GM19240 (cell line): ENCODE data around the gene C14orf132.

Experiments used
- DNase-seq: peaks from one replicate; pipeline ENCODE4 v3.0.0; 2011; ENCODE audit warnings: low spot score; ENCODE audit not compliant: insufficient read length

The C14orf132 gene

DNA sequence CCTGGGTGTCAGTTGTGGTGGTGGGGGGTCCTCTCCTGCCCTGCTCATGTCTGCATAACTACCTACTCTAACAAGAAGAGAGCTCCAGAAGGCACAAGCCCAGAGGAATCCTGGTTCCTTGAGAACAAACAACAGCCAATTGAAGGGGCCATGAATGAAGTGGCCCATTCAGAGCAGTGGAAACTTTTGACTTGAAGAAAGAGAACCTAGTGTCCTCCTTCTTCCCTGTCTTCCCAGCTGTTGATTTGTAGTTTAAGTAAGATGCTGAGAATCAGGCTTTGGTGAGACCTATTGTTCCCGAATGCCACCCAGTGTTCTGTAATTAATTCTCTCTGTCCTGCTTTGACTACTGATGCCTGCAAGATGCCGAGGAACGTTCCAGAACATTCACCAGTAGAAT is 79.2 kb downstream of the C14orf132 start:
- DNase-seq: no peak

- DNase-seq: no peak
Observed at GRCh38 chr14:96119947-96120346, 80.8 kb downstream of the C14orf132 start.

- DNase-seq: no peak
Observed at GRCh38 chr14:96120392-96120791, 81.2 kb downstream of the C14orf132 start.

GRCh38 chr14:96120941-96121340 is 81.8 kb downstream of the C14orf132 start:
- no peak for DNase-seq

DNA sequence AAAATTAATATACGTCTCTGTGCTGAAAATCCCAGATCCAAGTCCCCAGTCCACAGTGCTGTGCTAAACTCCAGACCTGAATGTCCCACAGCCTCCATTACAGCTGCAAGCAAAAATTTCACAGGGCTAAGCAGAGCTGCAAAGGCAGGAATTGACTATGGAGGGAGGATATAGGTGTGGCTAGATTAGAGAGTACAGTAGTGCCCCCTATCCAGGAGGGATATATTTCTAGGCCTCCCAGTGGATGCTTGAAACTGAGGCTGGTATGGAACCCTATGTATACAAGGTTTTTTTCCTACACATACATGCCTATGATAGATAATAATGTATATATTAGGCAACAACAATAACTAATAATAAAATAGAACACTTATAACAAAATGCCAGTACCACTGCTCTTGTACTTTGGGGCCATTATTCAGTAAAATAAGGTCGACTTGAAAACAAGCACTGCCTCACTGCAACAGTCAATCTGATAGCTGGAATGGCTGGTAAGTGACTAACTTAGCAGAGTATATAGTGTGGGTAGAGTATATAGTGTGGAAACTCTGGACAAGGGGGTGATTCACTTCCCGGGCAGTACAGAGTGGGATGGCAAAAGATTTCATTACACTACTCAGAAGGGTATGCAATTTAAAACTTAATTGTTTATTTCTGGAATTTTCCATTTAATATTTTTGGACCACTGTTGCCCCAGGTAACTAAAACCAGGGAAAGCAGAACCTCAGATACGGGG is 82.7 kb downstream of the C14orf132 start:
- no peak for DNase-seq

DNA sequence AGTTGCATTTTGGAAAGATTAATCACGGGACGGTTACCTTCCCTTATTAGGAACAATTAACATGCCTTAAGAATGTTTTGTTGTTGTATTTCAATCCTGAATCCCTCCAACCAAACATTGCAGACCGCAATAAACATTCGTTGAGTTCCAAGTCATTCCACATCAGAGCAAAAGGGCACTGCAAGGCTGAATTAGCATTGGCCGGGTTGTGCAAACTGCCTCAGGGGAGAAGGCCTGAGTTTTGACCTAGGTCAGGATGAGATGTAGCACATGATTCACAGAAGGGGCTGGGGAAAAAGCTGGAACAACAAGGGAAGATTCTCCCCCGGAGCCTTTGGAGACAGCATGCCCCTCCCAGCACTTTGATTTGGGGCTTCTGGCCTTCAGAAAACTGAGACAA is 83.3 kb downstream of the C14orf132 start:
- no peak for DNase-seq

- DNase-seq: no peak
Observed at GRCh38 chr14:96125536-96125935, 86.4 kb downstream of the C14orf132 start.

DNA sequence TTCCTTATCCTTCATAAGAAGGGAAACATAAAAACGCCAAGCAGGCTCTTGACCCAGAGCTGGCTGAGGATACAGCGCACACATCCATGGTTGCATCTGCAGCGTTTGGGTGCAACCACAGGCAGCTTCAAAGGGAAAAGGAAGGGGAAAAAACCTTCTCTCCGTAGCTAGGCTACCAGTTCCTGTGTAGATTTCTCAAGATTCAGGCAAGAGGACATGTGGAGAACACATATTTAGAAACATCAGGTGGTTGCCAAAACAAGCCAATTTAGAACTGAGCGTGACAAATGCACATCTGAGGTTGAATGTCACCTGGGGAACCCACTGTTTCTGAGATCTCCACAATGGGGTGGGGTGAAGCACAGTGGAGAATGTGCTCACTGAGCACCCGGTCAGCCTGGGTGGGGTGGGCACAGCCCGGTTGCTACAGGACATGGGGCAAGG is 87.2 kb downstream of the C14orf132 start:
- DNase-seq: no peak

GRCh38 chr14:96126783-96127271 is 87.7 kb downstream of the C14orf132 start:
- DNase-seq: no peak

- no peak for DNase-seq
Observed at GRCh38 chr14:96129128-96129736, 90.1 kb downstream of the C14orf132 start.

DNA sequence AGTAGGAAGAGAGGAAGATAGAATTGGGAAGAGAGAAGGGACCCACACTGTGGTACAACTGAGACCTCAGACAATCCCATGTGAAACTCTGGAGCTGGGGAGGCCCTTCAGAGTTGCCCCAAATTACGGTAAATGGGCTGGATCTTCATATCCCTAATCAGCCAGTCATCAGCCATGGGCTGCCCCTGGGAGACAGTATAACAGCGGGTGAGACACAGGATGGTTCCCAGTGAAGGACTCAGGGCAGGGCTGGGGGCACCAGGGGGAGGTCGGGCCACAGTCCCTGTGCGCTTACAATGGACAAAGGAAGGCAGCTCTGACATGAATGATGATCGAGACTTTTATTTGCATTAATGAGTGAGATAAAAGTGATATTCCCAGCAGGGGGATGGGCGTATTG is 91.2 kb downstream of the C14orf132 start:
- DNase-seq: no peak

DNA sequence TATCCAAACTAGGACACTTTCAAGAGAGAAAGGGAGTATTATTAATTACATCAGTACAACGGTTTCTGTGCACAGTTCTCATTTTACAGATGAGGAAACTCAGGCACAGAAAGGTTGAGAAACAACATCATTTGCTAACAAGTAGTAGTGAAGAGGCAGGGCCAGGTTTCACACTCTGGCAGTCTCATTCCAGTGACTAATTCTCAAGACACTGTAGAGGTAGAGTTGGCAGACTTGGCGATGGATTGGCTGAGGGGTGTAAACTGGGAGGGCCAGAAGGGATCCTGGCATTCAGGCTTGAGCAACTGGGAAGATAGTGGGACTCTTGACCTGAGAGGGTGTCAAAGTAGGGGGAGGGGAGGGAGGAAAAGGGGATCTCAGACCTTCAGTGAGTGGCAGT is 91.7 kb downstream of the C14orf132 start:
- no peak for DNase-seq

- DNase-seq: no peak
Observed at GRCh38 chr14:96131836-96132235, 92.7 kb downstream of the C14orf132 start.

GRCh38 chr14:96134508-96134907 is 95.3 kb downstream of the C14orf132 start:
- DNase-seq: no peak

- DNase-seq: no peak
Observed at GRCh38 chr14:96135285-96135684, 96.1 kb downstream of the C14orf132 start.

- DNase-seq: no peak
Observed at GRCh38 chr14:96136371-96137005, 97.3 kb downstream of the C14orf132 start.

DNA sequence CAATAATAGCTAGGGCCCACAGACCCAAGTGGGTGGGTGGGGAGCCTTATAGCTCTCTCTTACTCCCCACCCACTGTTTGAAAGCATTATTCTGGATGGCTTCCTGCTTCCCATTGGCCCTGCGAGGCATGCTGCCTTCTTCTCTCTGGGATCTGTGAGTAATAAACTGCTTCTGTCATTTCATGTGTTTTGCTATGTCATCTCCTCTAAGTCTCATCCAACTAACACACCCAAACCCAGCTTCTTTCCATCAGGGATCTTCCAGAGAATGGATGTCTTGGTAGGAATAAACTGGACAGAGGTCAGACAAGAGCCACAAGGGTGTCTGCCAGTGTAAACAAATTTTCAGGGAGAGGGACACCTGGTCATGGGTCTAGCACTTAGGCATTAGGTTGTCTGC is 99.1 kb downstream of the C14orf132 start:
- no peak for DNase-seq

DNA sequence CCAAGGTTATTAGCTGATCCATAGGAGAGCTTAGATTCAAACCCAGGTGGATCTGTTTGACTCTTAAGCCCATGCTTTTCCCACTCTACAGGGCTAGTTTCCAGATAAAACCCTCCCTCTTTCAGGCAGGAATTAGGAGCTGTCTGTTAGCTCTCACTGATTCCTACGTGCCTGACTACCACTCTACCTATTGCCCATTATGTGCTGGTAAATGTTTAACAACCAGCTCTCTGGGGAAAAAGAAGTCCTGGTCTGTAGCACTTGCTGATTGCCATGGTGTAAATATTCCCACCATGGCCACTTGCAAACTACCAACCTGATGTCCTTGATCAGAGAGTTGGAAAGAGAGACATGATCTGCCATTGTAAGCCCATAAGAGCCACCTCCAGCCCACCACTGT is 100.0 kb downstream of the C14orf132 start:
- no peak for DNase-seq

GRCh38 chr14:96139879-96140278 is 100.7 kb downstream of the C14orf132 start:
- DNase-seq: no peak

GRCh38 chr14:96140952-96141351 is 101.8 kb downstream of the C14orf132 start:
- DNase-seq: no peak
